K562 (cell line): Measurements from ENCODE around the gene MAPK1IP1L. TPM values are rescaled to one million over a fixed set of nuclear protein-coding genes. Genes with fewer than 3 reads are reported as not detected.

Experiments
- ARHGAP35 ChIP-seq: fragments of 450-650 bp; IDR thresholded peaks from 2 replicates; pipeline ENCODE4 v1.6.1; 2018; ENCODE audit not compliant: partially characterized antibody
- CREM ChIP-seq: IDR thresholded peaks from 2 replicates; pipeline ENCODE4 v1.6.1; 2014; ENCODE audit warnings: antibody characterized with exemption, low read depth
- EWSR1 ChIP-seq: fragments of 450-650 bp; IDR thresholded peaks from 2 replicates; pipeline ENCODE4 v1.6.1; 2018; ENCODE audit warnings: borderline replicate concordance, mild to moderate bottlenecking, low read depth, moderate library complexity; ENCODE audit not compliant: partially characterized antibody
- GTF2F1 ChIP-seq: IDR thresholded peaks from 2 replicates; pipeline ENCODE4 v1.6.1; 2011; ENCODE audit warnings: low read depth, low read length, improper control_type of control experiment
- MECOM ChIP-seq: fragments of 250-450 bp; sonication (Bioruptor Pico); IDR thresholded peaks from 2 replicates; pipeline ENCODE4 v1.8.0; 2022; ENCODE audit warnings: inconsistent platforms
- MIER1 ChIP-seq: fragments of 450-650 bp; IDR thresholded peaks from 2 replicates; pipeline ENCODE4 v1.6.1; 2016; ENCODE audit warnings: antibody characterized with exemption, mild to moderate bottlenecking, low read depth
- NELFE ChIP-seq: IDR thresholded peaks from 2 replicates; pipeline ENCODE4 v1.6.1; 2011; ENCODE audit warnings: mild to moderate bottlenecking; ENCODE audit not compliant: insufficient read depth, insufficient read length
- NFRKB ChIP-seq: fragments of 450-650 bp; IDR thresholded peaks from 2 replicates; pipeline ENCODE4 v1.6.1; 2016; ENCODE audit warnings: low read depth
- NONO ChIP-seq, 2 experiments: fragments of 200-400 bp in 1 of 2; fragments of 450-650 bp in 1 of 2; formaldehyde crosslinking in 1 of 2; IDR thresholded peaks; 2 replicates each; pipeline ENCODE4 v1.6.1; 2017; ENCODE audit warnings: low read depth in 2 of 2, mild to moderate bottlenecking in 2 of 2, moderate library complexity in 2 of 2, low read length in 1 of 2
- RBM39 ChIP-seq: fragments of 200-400 bp; formaldehyde crosslinking; optimal IDR thresholded peaks from 2 replicates; pipeline ENCODE3; 2018; ENCODE audit warnings: low read depth, low read length
- SLC30A9 ChIP-seq: fragments of 250-450 bp; sonication (Bioruptor Pico); IDR thresholded peaks from 2 replicates; pipeline ENCODE4 v1.8.0; 2022; ENCODE audit warnings: mild to moderate bottlenecking, moderate library complexity
- SOX6 ChIP-seq: fragments of 450-650 bp; IDR thresholded peaks from 2 replicates; pipeline ENCODE4 v1.6.1; 2014; ENCODE audit warnings: mild to moderate bottlenecking
- SRSF1 ChIP-seq: fragments of 200-400 bp; formaldehyde crosslinking; IDR thresholded peaks from 2 replicates; pipeline ENCODE4 v1.6.1; 2017; ENCODE audit warnings: mild to moderate bottlenecking, low read depth, low read length, moderate library complexity
- SRSF7 ChIP-seq: fragments of 200-400 bp; formaldehyde crosslinking; optimal IDR thresholded peaks from 2 replicates; pipeline ENCODE3; 2017; ENCODE audit warnings: mild to moderate bottlenecking, low read depth, low read length
- TCF7L2 ChIP-seq: fragments of 150-350 bp; IDR thresholded peaks from 2 replicates; pipeline ENCODE4 v1.6.1; 2016; ENCODE audit warnings: low read depth, mild to moderate bottlenecking, low read length, moderate library complexity
- ZNF197 ChIP-seq: fragments of 200-800 bp; sonication (Bioruptor generic); IDR thresholded peaks from 2 replicates; pipeline ENCODE4 v1.6.1; 2016; ENCODE audit warnings: low read depth, missing genetic modification characterization, missing compliant biosample characterization
- polyA plus RNA-seq, 8 experiments: library from polyadenylated mRNA; depleted of rRNA in 4 of 8; stranded (reverse) in 5 of 8; unstranded in 3 of 8; fragments of >200 nt; fragmentation: Nextera tagmentation in 2 of 8; fragmentation: Illumina TruSeq in 1 of 8; extraction: Ambion mirVana in 2 of 8; extraction: Trizol in 1 of 8; gene quantifications; 2 replicates each; pipeline versions ENCODE4 v1.2.1 to v1.2.3, GENCODE V29; 2011 to 2014; ENCODE audit warnings: inconsistent platforms in 1 of 8, missing spikeins in 1 of 8
- total RNA-seq, 7 experiments: library from RNA; depleted of rRNA in 6 of 7; stranded (reverse); fragments of >200 nt in 6 of 7; fragmentation: Illumina TruSeq in 2 of 7; extraction: Trizol in 2 of 7; gene quantifications; 2 replicates each; pipeline versions ENCODE4 v1.2.1 to v1.2.3, GENCODE V29; 2011 to 2021; ENCODE audit warnings: low replicate concordance in 1 of 7
- TF ChIP-seq, protein P1 (sequence below): fragments of 450-650 bp; IDR thresholded peaks from one replicate; pipeline ENCODE4 v1.6.1; 2018; ENCODE audit warnings: mild to moderate bottlenecking, moderate library complexity; ENCODE audit not compliant: partially characterized antibody
- TF ChIP-seq, protein P2 (sequence below): fragments of 250-450 bp; sonication (Bioruptor Pico); IDR thresholded peaks from 2 replicates; pipeline ENCODE4 v1.4.0; 2020; ENCODE audit warnings: mild to moderate bottlenecking
- TF ChIP-seq, protein P3 (sequence below): fragments of 250-450 bp; sonication (Bioruptor Pico); IDR thresholded peaks from 2 replicates; pipeline ENCODE4 v1.8.0; 2021; ENCODE audit warnings: moderate library complexity, mild to moderate bottlenecking, inconsistent platforms
- TF ChIP-seq, protein P4 (sequence below): fragments of 450-650 bp; IDR thresholded peaks from 2 replicates; pipeline ENCODE4 v1.6.1; 2018; ENCODE audit not compliant: partially characterized antibody
- TF ChIP-seq, protein P5 (sequence below): fragments of 250-450 bp; sonication (Bioruptor Pico); IDR thresholded peaks from 2 replicates; pipeline ENCODE4 v1.8.0; 2021; ENCODE audit warnings: borderline replicate concordance, mild to moderate bottlenecking, moderate library complexity; ENCODE audit not compliant: poor library complexity, severe bottlenecking

The MAPK1IP1L gene
- total and polyA plus RNA-seq, 9 of the 15 experiments (the other 6 are each of a cell fraction or from before 2014, with no cell fraction given), result 32.7 to 99.4 (median 49.8) TPM

DNA sequence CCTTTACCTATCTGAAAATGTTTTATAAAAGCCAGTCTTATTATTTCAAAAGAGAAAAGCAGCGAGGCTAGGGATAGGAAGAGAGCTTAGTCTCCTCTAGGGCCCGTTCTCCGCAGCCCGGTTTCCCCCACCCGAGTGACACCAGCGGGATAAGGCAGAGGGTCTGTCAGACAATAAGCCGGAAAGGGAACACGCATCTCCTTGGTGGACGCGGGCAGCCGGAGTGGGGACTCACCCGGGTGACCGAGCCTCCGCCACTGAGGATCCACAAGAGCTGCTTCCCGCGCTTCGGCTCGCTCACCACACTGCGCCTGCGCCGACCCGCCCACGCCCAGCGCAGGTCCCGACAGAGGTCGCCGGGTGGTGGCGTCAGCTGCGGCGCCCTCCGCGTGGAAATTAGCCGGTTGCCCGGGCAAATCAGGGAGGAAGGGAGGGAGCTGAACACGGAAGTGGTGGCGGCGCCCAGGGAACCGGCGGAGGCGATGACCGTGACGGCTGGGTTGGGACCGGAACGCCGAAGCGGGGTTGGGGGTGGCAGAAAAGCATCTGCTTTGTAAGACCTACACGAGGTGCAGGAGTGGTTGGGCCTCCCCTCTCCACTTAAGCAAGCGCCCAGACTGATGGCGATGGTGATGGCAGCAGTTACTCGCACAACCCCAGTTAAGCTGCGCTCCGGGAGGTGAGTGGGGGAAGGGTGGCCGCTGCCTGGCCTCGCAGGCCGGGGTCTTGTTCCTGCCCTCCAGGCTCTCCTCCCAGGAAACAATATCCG, 24.5 kb upstream of the MAPK1IP1L start, which contains the start of the genes SOCS4 and WDHD1 (continued):
- TF ChIP-seq NONO (IDR thresholded peaks at IDR 0.05; ENCODE audit: low read depth in 2 of 2, low read length in 1 of 2) (no peak), CREM (peak; percentile 98), ARHGAP35 (no peak), GTF2F1 (peak; percentile 35; the same call in 1 of the 2 replicates), SRSF7 (no peak), EWSR1 (no peak), ZNF197 (CRISPR knock-in tag) (no peak), MIER1 (no peak), SLC30A9 (CRISPR knock-in tag) (no peak), SOX6 (0 out of 2 replicates have a peak, but pooled peaks have one; percentile 34), SRSF1 (no peak), MECOM (CRISPR knock-in tag) (no peak), NELFE (no peak), TCF7L2 (no peak), RBM39 (no peak), NFRKB (peak; percentile 59; the same call in 1 of the 2 replicates)
- TF ChIP-seq, protein P1, sequence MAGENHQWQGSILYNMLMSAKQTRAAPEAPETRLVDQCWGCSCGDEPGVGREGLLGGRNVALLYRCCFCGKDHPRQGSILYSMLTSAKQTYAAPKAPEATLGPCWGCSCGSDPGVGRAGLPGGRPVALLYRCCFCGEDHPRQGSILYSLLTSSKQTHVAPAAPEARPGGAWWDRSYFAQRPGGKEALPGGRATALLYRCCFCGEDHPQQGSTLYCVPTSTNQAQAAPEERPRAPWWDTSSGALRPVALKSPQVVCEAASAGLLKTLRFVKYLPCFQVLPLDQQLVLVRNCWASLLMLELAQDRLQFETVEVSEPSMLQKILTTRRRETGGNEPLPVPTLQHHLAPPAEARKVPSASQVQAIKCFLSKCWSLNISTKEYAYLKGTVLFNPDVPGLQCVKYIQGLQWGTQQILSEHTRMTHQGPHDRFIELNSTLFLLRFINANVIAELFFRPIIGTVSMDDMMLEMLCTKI, result no peak
- TF ChIP-seq, protein P2, sequence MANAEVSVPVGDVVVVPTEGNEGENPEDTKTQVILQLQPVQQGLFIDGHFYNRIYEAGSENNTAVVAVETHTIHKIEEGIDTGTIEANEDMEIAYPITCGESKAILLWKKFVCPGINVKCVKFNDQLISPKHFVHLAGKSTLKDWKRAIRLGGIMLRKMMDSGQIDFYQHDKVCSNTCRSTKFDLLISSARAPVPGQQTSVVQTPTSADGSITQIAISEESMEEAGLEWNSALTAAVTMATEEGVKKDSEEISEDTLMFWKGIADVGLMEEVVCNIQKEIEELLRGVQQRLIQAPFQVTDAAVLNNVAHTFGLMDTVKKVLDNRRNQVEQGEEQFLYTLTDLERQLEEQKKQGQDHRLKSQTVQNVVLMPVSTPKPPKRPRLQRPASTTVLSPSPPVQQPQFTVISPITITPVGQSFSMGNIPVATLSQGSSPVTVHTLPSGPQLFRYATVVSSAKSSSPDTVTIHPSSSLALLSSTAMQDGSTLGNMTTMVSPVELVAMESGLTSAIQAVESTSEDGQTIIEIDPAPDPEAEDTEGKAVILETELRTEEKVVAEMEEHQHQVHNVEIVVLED (CRISPR knock-in tag), result peak; percentile 69
- TF ChIP-seq, protein P3, sequence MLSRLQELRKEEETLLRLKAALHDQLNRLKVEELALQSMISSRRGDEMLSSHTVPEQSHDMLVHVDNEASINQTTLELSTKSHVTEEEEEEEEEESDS (CRISPR knock-in tag), result no peak
- TF ChIP-seq, protein P4, sequence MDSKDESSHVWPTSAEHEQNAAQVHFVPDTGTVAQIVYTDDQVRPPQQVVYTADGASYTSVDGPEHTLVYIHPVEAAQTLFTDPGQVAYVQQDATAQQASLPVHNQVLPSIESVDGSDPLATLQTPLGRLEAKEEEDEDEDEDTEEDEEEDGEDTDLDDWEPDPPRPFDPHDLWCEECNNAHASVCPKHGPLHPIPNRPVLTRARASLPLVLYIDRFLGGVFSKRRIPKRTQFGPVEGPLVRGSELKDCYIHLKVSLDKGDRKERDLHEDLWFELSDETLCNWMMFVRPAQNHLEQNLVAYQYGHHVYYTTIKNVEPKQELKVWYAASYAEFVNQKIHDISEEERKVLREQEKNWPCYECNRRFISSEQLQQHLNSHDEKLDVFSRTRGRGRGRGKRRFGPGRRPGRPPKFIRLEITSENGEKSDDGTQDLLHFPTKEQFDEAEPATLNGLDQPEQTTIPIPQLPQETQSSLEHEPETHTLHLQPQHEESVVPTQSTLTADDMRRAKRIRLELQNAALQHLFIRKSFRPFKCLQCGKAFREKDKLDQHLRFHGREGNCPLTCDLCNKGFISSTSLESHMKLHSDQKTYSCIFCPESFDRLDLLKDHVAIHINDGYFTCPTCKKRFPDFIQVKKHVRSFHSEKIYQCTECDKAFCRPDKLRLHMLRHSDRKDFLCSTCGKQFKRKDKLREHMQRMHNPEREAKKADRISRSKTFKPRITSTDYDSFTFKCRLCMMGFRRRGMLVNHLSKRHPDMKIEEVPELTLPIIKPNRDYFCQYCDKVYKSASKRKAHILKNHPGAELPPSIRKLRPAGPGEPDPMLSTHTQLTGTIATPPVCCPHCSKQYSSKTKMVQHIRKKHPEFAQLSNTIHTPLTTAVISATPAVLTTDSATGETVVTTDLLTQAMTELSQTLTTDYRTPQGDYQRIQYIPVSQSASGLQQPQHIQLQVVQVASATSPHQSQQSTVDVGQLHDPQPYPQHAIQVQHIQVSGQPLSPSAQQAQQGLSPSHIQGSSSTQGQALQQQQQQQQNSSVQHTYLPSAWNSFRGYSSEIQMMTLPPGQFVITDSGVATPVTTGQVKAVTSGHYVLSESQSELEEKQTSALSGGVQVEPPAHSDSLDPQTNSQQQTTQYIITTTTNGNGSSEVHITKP, result peak; percentile 54
- TF ChIP-seq, protein P5, sequence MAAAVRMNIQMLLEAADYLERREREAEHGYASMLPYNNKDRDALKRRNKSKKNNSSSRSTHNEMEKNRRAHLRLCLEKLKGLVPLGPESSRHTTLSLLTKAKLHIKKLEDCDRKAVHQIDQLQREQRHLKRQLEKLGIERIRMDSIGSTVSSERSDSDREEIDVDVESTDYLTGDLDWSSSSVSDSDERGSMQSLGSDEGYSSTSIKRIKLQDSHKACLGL, result peak; percentile 15
